ENCODE data around the gene DDO.

DNA sequence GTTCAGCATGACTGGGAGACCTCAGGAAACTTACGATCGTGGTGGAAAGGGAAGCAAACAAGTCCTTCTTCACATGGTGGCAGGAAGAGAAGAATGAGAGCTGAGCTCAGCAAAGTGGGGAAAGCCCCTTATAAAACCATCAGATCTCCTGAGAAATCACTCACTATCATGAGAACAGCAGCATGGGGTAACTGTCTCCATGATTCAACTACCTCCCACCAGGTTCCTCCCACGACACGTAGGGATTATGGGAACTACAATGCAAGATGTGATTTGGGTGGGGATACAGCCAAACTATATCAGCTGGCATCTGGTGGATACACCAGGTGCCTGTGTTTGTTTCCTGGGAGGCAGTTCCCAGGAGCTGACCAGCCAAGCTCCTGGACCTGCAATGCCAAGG is 4.9 kb downstream of the DDO start:
- TF ChIP-seq, protein P1, sequence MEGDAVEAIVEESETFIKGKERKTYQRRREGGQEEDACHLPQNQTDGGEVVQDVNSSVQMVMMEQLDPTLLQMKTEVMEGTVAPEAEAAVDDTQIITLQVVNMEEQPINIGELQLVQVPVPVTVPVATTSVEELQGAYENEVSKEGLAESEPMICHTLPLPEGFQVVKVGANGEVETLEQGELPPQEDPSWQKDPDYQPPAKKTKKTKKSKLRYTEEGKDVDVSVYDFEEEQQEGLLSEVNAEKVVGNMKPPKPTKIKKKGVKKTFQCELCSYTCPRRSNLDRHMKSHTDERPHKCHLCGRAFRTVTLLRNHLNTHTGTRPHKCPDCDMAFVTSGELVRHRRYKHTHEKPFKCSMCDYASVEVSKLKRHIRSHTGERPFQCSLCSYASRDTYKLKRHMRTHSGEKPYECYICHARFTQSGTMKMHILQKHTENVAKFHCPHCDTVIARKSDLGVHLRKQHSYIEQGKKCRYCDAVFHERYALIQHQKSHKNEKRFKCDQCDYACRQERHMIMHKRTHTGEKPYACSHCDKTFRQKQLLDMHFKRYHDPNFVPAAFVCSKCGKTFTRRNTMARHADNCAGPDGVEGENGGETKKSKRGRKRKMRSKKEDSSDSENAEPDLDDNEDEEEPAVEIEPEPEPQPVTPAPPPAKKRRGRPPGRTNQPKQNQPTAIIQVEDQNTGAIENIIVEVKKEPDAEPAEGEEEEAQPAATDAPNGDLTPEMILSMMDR (IDR thresholded peaks at IDR 0.05 in 4 of 5, conservative IDR thresholded peaks at IDR 0.05 in 1 of 5), result no peak
- TF ChIP-seq POLR2A (IDR thresholded peaks at IDR 0.05), result no peak
